Measurements from ENCODE around the gene LDHAL6A. TPM values are rescaled to one million over a fixed set of nuclear protein-coding genes. Genes with fewer than 3 reads are reported as not detected.

The LDHAL6A gene
- total RNA-seq, 3 donors from 2014 or later, result not detected

DNA sequence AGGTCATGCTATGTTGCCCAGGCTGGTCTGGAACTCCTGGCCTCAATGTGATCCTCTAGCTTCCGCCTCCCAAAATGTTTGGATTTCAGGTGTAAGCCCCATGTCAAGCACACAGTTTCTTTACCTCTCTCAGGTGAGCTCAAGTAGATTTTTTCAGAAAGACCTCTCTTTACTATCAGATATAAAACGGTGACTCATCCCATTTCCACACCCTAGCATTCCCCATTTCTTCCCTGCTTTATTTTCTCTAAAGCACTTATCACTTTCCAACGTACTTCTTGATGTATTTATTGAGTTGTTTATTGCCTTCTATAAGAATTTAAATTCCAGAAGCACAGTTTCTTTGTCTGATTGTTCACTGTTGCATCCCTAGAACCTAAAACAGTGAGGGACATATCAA is 67.4 kb downstream of the LDHAL6A start:
- ATAC-seq (no peak), DNase-seq (no peak)
- Histone ChIP-seq H3K4me3 (no peak overlapping the region), H3K9me3 (no peaks in the 10 kb centered on the region), H3K4me1 (ENCODE audit: low read depth) (peaks cover 25% of the 10 kb centered on the region), H3K36me3 (ENCODE audit: low read depth) (no peaks in the 10 kb centered on the region)
- TF ChIP-seq, protein P1, sequence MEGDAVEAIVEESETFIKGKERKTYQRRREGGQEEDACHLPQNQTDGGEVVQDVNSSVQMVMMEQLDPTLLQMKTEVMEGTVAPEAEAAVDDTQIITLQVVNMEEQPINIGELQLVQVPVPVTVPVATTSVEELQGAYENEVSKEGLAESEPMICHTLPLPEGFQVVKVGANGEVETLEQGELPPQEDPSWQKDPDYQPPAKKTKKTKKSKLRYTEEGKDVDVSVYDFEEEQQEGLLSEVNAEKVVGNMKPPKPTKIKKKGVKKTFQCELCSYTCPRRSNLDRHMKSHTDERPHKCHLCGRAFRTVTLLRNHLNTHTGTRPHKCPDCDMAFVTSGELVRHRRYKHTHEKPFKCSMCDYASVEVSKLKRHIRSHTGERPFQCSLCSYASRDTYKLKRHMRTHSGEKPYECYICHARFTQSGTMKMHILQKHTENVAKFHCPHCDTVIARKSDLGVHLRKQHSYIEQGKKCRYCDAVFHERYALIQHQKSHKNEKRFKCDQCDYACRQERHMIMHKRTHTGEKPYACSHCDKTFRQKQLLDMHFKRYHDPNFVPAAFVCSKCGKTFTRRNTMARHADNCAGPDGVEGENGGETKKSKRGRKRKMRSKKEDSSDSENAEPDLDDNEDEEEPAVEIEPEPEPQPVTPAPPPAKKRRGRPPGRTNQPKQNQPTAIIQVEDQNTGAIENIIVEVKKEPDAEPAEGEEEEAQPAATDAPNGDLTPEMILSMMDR (IDR thresholded peaks at IDR 0.05), result no peak
- intact Hi-C loops (cut with DNase I, micrococcal nuclease), result no loop called here

DNA sequence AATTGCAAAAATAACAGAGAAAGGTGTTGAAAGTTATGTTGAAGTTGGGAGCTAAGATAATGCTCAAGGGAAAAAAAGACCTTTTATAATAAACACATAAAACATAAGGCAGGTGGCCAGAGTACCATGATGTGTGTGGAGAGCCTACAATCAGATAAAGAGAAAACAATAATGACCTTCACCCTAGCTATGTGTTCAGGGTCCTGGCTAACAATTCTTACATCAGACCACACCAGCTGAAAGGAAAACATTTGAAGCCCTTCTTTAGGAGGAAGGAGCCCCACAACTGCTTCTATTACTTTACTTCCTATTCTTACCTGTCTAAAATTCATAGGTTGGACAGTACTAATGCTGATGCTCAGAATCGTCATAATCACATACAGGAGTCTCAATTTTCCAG is 68.6 kb downstream of the LDHAL6A start:
- ATAC-seq (no peak), DNase-seq (no peak)
- H3K4me1 ChIP-seq (ENCODE audit: low read depth), result peaks cover 25% of the 10 kb centered on the region
- TF ChIP-seq, protein P1 (IDR thresholded peaks at IDR 0.05), result no peak
- H3K4me3 ChIP-seq, result no peak overlapping the region
- H3K36me3 ChIP-seq (ENCODE audit: low read depth), result no peaks in the 10 kb centered on the region
- intact Hi-C loops (cut with DNase I, micrococcal nuclease), result no loop called here
- no peaks in the 10 kb centered on the region for H3K9me3 ChIP-seq

DNA sequence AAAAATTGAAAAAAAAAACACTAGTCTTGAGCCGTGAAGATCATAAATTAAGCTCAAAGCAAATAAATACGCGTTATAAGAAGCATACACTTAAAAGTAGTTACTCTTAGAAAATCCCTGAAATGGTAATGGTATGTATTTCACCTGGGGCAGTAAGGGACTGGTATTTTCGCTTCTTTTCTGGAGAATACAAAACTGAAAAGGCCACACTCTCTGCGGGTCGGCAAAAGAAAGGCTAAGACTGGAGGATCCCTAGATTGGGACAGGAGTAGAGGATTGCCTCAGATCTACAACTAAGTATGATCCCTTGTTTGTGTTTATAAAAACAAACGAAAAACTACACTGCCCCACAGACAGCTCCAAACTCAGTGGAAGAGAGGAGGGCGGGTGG is 70.5 kb downstream of the LDHAL6A start:
- H3K9me3 ChIP-seq, result no peaks in the 10 kb centered on the region
- H3K4me3 ChIP-seq, result peak overlapping the region; percentile 67
- intact Hi-C loops (cut with DNase I, micrococcal nuclease), result no loop called here
- no peak for ATAC-seq
- no peak for DNase-seq
- peaks cover 25% of the 10 kb centered on the region for H3K4me1 ChIP-seq (ENCODE audit: low read depth)
- TF ChIP-seq, protein P1 (IDR thresholded peaks at IDR 0.05), result no peak
- H3K36me3 ChIP-seq (ENCODE audit: low read depth), result no peaks in the 10 kb centered on the region

DNA sequence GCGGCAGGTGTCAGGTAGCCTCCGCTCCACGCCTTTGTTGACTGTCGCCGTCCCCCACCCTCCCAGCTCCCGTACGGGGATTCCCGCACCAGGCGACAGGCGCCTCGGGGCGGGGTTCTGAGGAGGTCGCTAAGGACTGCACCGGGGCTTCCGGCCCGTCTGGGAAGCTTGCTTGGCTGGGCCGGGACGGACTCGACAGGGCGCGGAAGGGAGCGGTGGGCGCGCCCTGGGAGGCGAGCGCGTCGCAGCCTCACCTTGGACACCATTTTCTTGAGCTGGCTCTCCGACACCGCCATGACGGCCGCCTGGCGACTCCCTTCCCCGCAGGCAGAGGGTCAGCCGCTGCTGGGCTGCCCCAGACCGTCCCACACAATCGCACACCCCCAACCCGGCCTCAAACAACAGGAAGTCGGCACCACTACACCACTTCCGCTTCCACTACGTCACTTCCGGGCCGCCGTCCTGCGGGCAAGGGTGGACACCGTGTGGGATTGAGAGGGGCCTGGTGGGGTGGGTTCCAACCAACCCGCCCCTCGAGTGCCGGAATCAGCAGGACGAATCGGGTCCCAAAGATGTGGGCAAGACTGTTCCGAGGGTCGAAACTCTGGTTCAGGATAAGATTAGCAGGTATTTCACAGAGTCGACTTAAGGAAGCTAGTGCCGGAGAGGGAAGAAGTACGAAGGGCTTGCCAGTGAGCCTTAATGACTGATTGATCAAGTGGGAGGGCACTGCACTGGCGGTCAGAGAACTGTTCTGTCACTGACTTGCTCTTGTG is 71.1 kb downstream of the LDHAL6A start, which contains the start of gene TSG101:
TSG101 (minus strand) TSS at position 422 of the 776 bp plus-strand sequence; CDS start at position 296, 126 bp downstream.
- Histone ChIP-seq H3K36me3 (ENCODE audit: low read depth) (no peaks in the 10 kb centered on the region), H3K4me1 (ENCODE audit: low read depth) (peaks cover 25% of the 10 kb centered on the region), H3K9me3 (no peaks in the 10 kb centered on the region), H3K4me3 (peak within 1 kb of the TSS; percentile 67)
- peak; percentile 96 to 97 (median 96) for DNase-seq
- intact Hi-C loops (cut with DNase I, micrococcal nuclease), result no loop called here
- peak; percentile 97 for ATAC-seq
- TF ChIP-seq, protein P1 (IDR thresholded peaks at IDR 0.05), result no peak

DNA sequence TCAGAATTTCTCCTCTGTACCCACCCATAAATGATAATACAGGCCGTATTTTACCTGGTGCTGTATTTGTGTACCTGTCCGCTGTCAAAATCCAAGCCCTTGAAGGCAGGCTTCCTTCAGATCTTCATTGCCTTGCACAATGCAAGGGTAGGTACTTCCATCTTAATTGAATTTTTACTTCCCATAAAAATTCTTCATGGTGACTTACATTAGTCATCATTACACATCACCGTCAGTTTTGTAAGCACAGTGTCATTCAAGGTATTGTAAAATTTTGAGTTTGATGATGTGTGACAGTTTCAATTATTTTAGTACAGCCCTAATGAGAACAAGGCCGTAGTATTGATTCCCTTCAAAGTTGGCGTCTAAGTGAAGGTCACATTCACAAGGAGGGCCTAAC is 71.9 kb downstream of the LDHAL6A start:
- Histone ChIP-seq H3K4me3 (peak overlapping the region; percentile 67), H3K9me3 (no peaks in the 10 kb centered on the region), H3K4me1 (ENCODE audit: low read depth) (peaks cover 25% of the 10 kb centered on the region), H3K36me3 (ENCODE audit: low read depth) (no peaks in the 10 kb centered on the region)
- DNase-seq (no peak), ATAC-seq (peak; percentile 11)
- intact Hi-C loops (cut with DNase I, micrococcal nuclease), result no loop called here
- TF ChIP-seq, protein P1 (IDR thresholded peaks at IDR 0.05), result no peak

Other genes with a start within 250 kb of the LDHAL6A start
- gene SAA4, start 219.1 kb upstream of the LDHAL6A start, total RNA-seq, result not detected
- 1 to 10 TPM; 1.3 to 2.0 (median 1.7) TPM for gene SAA2, start 207.2 kb upstream of the LDHAL6A start, total RNA-seq
- 10 to 100 TPM in 1 of 3 donors, 1 to 10 TPM in 2; 3.9 to 11.3 (median 8.0) TPM for gene SAA1, start 189.6 kb upstream of the LDHAL6A start, total RNA-seq
- gene HPS5, start 133.7 kb upstream of the LDHAL6A start, total RNA-seq, result 10 to 100 TPM in 2 of 3 donors, 1 to 10 TPM in 1; 9.8 to 16.6 (median 14.1) TPM
- 10 to 100 TPM; 32.8 to 43.3 (median 35.9) TPM for gene GTF2H1, start 133.3 kb upstream of the LDHAL6A start, total RNA-seq
- 100 to 1,000 TPM; 453 to 504 (median 462) TPM for gene LDHA, start 61.3 kb upstream of the LDHAL6A start, total RNA-seq
- gene LDHC, start 43.5 kb upstream of the LDHAL6A start, total RNA-seq, result not detected
- gene TSG101, start 71.1 kb downstream of the LDHAL6A start, total RNA-seq, result 10 to 100 TPM; 60.6 to 71.1 (median 64.9) TPM
- 10 to 100 TPM; 34.8 to 36.7 (median 35.3) TPM for gene UEVLD, start 132.9 kb downstream of the LDHAL6A start, total RNA-seq
- 1 to 10 TPM; 2.8 to 3.8 (median 3.3) TPM for gene MISFA, start 143.9 kb downstream of the LDHAL6A start, total RNA-seq
- gene SPTY2D1, start 178.5 kb downstream of the LDHAL6A start, total RNA-seq, result 10 to 100 TPM; 18.5 to 20.2 (median 18.6) TPM
- gene TMEM86A, start 242.9 kb downstream of the LDHAL6A start, total RNA-seq, result 1 to 10 TPM; 1.7 to 6.0 (median 5.0) TPM

Measured in mucosa of descending colon (tissue), 3 donors.